ENCODE results near the gene MLLT10. TPM values are rescaled to one million over a fixed set of nuclear protein-coding genes. Genes with fewer than 3 reads are reported as not detected.
"Not testable (repeated sequence)": the region's sequence is repeated elsewhere in the genome, so short reads cannot be mapped to it uniquely, and the experiment has no call there.

The MLLT10 gene
- total and polyA plus RNA-seq, 5 experiments from 2014 or later, result 3.5 to 64.7 (median 4.6) TPM

GRCh38 chr10:21617267-21617666 is 83.2 kb downstream of the MLLT10 start:
- DNase-seq, result no peak
- POLR2A ChIA-PET, result no interaction called here
- no peak overlapping the region for H3K4me3 Mint-ChIP-seq
- H3K9me3 Mint-ChIP-seq, result no peaks in the 10 kb centered on the region
- H3K4me1 Mint-ChIP-seq, result peaks cover 0 to 13% (median 5%) of the 10 kb centered on the region in 4 donors
- peaks cover 7 to 45% (median 22%) of the 10 kb centered on the region in 3 donors for H3K36me3 Mint-ChIP-seq
- no peak for ATAC-seq
- H3K27me3 Mint-ChIP-seq, result no peaks in the 10 kb centered on the region
- H3K27ac Mint-ChIP-seq, result no peak overlapping the region

- H3K4me1 Mint-ChIP-seq, result peaks cover 23 to 25% (median 23%) of the 10 kb centered on the region in 4 donors
Observed at GRCh38 chr10:21623291-21623690, 89.3 kb downstream of the MLLT10 start.

GRCh38 chr10:21624421-21624820 is 90.4 kb downstream of the MLLT10 start:
- Mint-ChIP-seq H3K27ac (peak overlapping the region in 3 of 10 donors; percentile 6 to 27 (median 9)), H3K36me3 (peaks cover 23 to 71% (median 45%) of the 10 kb centered on the region in 3 donors), H3K4me1 (peaks cover 23 to 25% (median 23%) of the 10 kb centered on the region in 4 donors)
- POLR2A ChIA-PET, ATAC-seq, H3K4me3 Mint-ChIP-seq, H3K27me3 Mint-ChIP-seq, DNase-seq, H3K9me3 Mint-ChIP-seq: not testable (repeated sequence)

More at GRCh38 chr10:21623291-21623690, 89.3 kb downstream of the MLLT10 start:
- ATAC-seq (no peak), DNase-seq (no peak)
- Mint-ChIP-seq H3K36me3 (peaks cover 26 to 68% (median 44%) of the 10 kb centered on the region in 3 donors), H3K27me3 (no peaks in the 10 kb centered on the region), H3K4me3 (no peak overlapping the region), H3K27ac (no peak overlapping the region), H3K9me3 (no peaks in the 10 kb centered on the region)
- POLR2A ChIA-PET, result no interaction called here

- peaks cover 23 to 26% (median 26%) of the 10 kb centered on the region in 4 donors for H3K4me1 Mint-ChIP-seq
- ATAC-seq, result no peak
Observed at GRCh38 chr10:21624951-21625350, 90.9 kb downstream of the MLLT10 start.

GRCh38 chr10:21625623-21626229 is 91.7 kb downstream of the MLLT10 start:
- no peak for ATAC-seq
- H3K4me1 Mint-ChIP-seq, result peaks cover 24 to 31% (median 29%) of the 10 kb centered on the region in 4 donors
- POLR2A ChIA-PET, result interaction anchor here (0.7 kb wide), 1 partner anchor 10 kb away, joined by 3 read pairs; no protein-coding TSS in a partner anchor
- peak overlapping the region in 3 of 10 donors; percentile 8 to 58 (median 11) for H3K27ac Mint-ChIP-seq
- H3K27me3 Mint-ChIP-seq, result no peaks in the 10 kb centered on the region
- H3K36me3 Mint-ChIP-seq, result peaks cover 37 to 71% (median 52%) of the 10 kb centered on the region in 3 donors
- DNase-seq, result no peak
- H3K9me3 Mint-ChIP-seq, result no peaks in the 10 kb centered on the region
- H3K4me3 Mint-ChIP-seq, result peak overlapping the region in 1 of 10 donors; percentile 19

More at GRCh38 chr10:21624951-21625350, 90.9 kb downstream of the MLLT10 start:
- peak overlapping the region in 4 of 10 donors; percentile 6 to 27 (median 9) for H3K27ac Mint-ChIP-seq
- H3K4me3 Mint-ChIP-seq, result no peak overlapping the region
- no peaks in the 10 kb centered on the region for H3K27me3 Mint-ChIP-seq
- no peaks in the 10 kb centered on the region for H3K9me3 Mint-ChIP-seq
- no peak for DNase-seq
- POLR2A ChIA-PET, result no interaction called here
- H3K36me3 Mint-ChIP-seq, result peaks cover 29 to 70% (median 49%) of the 10 kb centered on the region in 3 donors

GRCh38 chr10:21626457-21627161 is 92.6 kb downstream of the MLLT10 start:
- H3K36me3 Mint-ChIP-seq, result peaks cover 38 to 78% (median 58%) of the 10 kb centered on the region in 3 donors
- H3K9me3 Mint-ChIP-seq, result no peaks in the 10 kb centered on the region
- H3K4me1 Mint-ChIP-seq, result peaks cover 29 to 36% (median 33%) of the 10 kb centered on the region in 4 donors
- no peak overlapping the region for H3K4me3 Mint-ChIP-seq
- no peak for ATAC-seq
- no peaks in the 10 kb centered on the region for H3K27me3 Mint-ChIP-seq
- POLR2A ChIA-PET, result interaction anchor here (0.7 kb wide), 1 partner anchor 10 kb away, joined by 3 read pairs; no protein-coding TSS in a partner anchor
- H3K27ac Mint-ChIP-seq, result peak overlapping the region in 2 of 10 donors; percentile 2 to 74
- no peak for DNase-seq

GRCh38 chr10:21627331-21627730 is 93.3 kb downstream of the MLLT10 start:
- peaks cover 32 to 39% (median 35%) of the 10 kb centered on the region in 4 donors for H3K4me1 Mint-ChIP-seq
- no peak for ATAC-seq
- H3K27ac Mint-ChIP-seq, result peak overlapping the region in 3 of 10 donors; percentile 2 to 74 (median 16)
- H3K9me3 Mint-ChIP-seq, result no peaks in the 10 kb centered on the region
- DNase-seq, result no peak
- peaks cover 38 to 83% (median 63%) of the 10 kb centered on the region in 3 donors for H3K36me3 Mint-ChIP-seq
- POLR2A ChIA-PET, result no interaction called here
- H3K4me3 Mint-ChIP-seq, result no peak overlapping the region
- no peaks in the 10 kb centered on the region for H3K27me3 Mint-ChIP-seq

- Mint-ChIP-seq H3K4me1 (peaks cover 32 to 38% (median 35%) of the 10 kb centered on the region in 4 donors), H3K27me3 (no peaks in the 10 kb centered on the region), H3K27ac (no peak overlapping the region), H3K4me3 (no peak overlapping the region), H3K36me3 (peaks cover 38 to 80% (median 59%) of the 10 kb centered on the region in 3 donors), H3K9me3 (no peaks in the 10 kb centered on the region)
- POLR2A ChIA-PET, result no interaction called here
- DNase-seq, result no peak
- no peak for ATAC-seq
Observed at GRCh38 chr10:21628023-21628422, 94.0 kb downstream of the MLLT10 start.

GRCh38 chr10:21628645-21629044 is 94.6 kb downstream of the MLLT10 start:
- ATAC-seq, H3K27ac Mint-ChIP-seq: not testable (repeated sequence)
- H3K4me1 Mint-ChIP-seq, result peaks cover 32 to 36% (median 34%) of the 10 kb centered on the region in 4 donors

GRCh38 chr10:21634599-21635365 is 100.8 kb downstream of the MLLT10 start:
- Mint-ChIP-seq H3K36me3 (peaks cover 17 to 59% (median 35%) of the 10 kb centered on the region in 3 donors), H3K27me3 (no peaks in the 10 kb centered on the region), H3K9me3 (no peaks in the 10 kb centered on the region), H3K27ac (peak overlapping the region in 1 of 10 donors; percentile 73), H3K4me3 (no peak overlapping the region), H3K4me1 (peaks cover 18 to 54% (median 25%) of the 10 kb centered on the region in 4 donors)
- POLR2A ChIA-PET, result no interaction called here
- ATAC-seq, result no peak
- DNase-seq, result no peak

More at GRCh38 chr10:21628645-21629044, 94.6 kb downstream of the MLLT10 start:
- H3K9me3 Mint-ChIP-seq, H3K27me3 Mint-ChIP-seq, DNase-seq, H3K4me3 Mint-ChIP-seq, POLR2A ChIA-PET: not testable (repeated sequence)
- H3K36me3 Mint-ChIP-seq, result peaks cover 38 to 76% (median 59%) of the 10 kb centered on the region in 3 donors

GRCh38 chr10:21637795-21638194 is 103.8 kb downstream of the MLLT10 start:
- H3K36me3 Mint-ChIP-seq, result peaks cover 6 to 47% (median 24%) of the 10 kb centered on the region in 3 donors
- H3K9me3 Mint-ChIP-seq, result no peaks in the 10 kb centered on the region
- H3K4me3 Mint-ChIP-seq, result no peak overlapping the region
- H3K4me1 Mint-ChIP-seq, result peaks cover 7 to 42% (median 18%) of the 10 kb centered on the region in 4 donors
- H3K27me3 Mint-ChIP-seq, result no peaks in the 10 kb centered on the region
- DNase-seq (no peak), ATAC-seq (no peak)
- no peak overlapping the region for H3K27ac Mint-ChIP-seq
- POLR2A ChIA-PET, result no interaction called here

- H3K4me1 Mint-ChIP-seq, result peaks cover 9 to 44% (median 19%) of the 10 kb centered on the region in 4 donors
Observed at GRCh38 chr10:21638681-21639080, 104.6 kb downstream of the MLLT10 start.

More at GRCh38 chr10:21638681-21639080, 104.6 kb downstream of the MLLT10 start:
- Mint-ChIP-seq H3K9me3 (no peaks in the 10 kb centered on the region), H3K27me3 (no peaks in the 10 kb centered on the region), H3K4me3 (no peak overlapping the region), H3K36me3 (peaks cover 6 to 49% (median 24%) of the 10 kb centered on the region in 3 donors), H3K27ac (no peak overlapping the region)
- DNase-seq (no peak), ATAC-seq (no peak)
- POLR2A ChIA-PET, result no interaction called here
